ENCODE results near the gene WWOX.

WWOX gene

GRCh38 chr16:78362524-78363135 is 263.2 kb downstream of the WWOX start:
- no peak for DNase-seq (ENCODE audit: low spot score)

GRCh38 chr16:78363843-78364555 is 264.5 kb downstream of the WWOX start:
- no peak for DNase-seq (ENCODE audit: low spot score)

GRCh38 chr16:78364556-78364880 is 265.1 kb downstream of the WWOX start:
- no peak for DNase-seq (ENCODE audit: low spot score)

GRCh38 chr16:78365366-78365765 is 265.9 kb downstream of the WWOX start:
- DNase-seq (ENCODE audit: low spot score) = no peak

GRCh38 chr16:78368121-78369102 is 269.0 kb downstream of the WWOX start:
- no peak for DNase-seq (ENCODE audit: low spot score)

GRCh38 chr16:78372277-78372676 is 272.8 kb downstream of the WWOX start:
- DNase-seq (ENCODE audit: low spot score) = no peak

GRCh38 chr16:78375055-78375679 is 275.7 kb downstream of the WWOX start:
- DNase-seq (ENCODE audit: low spot score) = no peak

GRCh38 chr16:78376452-78376851 is 277.0 kb downstream of the WWOX start:
- DNase-seq (ENCODE audit: low spot score) = no peak

GRCh38 chr16:78377312-78377711 is 277.9 kb downstream of the WWOX start:
- no peak for DNase-seq (ENCODE audit: low spot score)

- no peak for DNase-seq (ENCODE audit: low spot score)
Observed at GRCh38 chr16:78381060-78381459, 281.6 kb downstream of the WWOX start.

GRCh38 chr16:78383118-78383517 is 283.7 kb downstream of the WWOX start:
- DNase-seq (ENCODE audit: low spot score) = no peak

GRCh38 chr16:78385086-78385805 is 285.8 kb downstream of the WWOX start:
- DNase-seq (ENCODE audit: low spot score) = no peak

GRCh38 chr16:78386557-78387324 is 287.3 kb downstream of the WWOX start:
- no peak for DNase-seq (ENCODE audit: low spot score)

GRCh38 chr16:78389009-78389498 is 289.6 kb downstream of the WWOX start:
- no peak for DNase-seq (ENCODE audit: low spot score)

- DNase-seq (ENCODE audit: low spot score) = no peak
Observed at GRCh38 chr16:78390092-78390491, 290.6 kb downstream of the WWOX start.

- DNase-seq (ENCODE audit: low spot score) = no peak
Observed at GRCh38 chr16:78390508-78391324, 291.3 kb downstream of the WWOX start.

- no peak for DNase-seq (ENCODE audit: low spot score)
Observed at GRCh38 chr16:78392585-78393195, 293.2 kb downstream of the WWOX start.

GRCh38 chr16:78395035-78395434 is 295.6 kb downstream of the WWOX start:
- no peak for DNase-seq (ENCODE audit: low spot score)

- DNase-seq (ENCODE audit: low spot score) = no peak
Observed at GRCh38 chr16:78396046-78396445, 296.6 kb downstream of the WWOX start.
